PC-9 (cell line): Measurements from ENCODE around the gene ACBD4. TPM values are rescaled to one million over a fixed set of nuclear protein-coding genes. Genes with fewer than 3 reads are reported as not detected.

Experiments used
- BruUV-seq: library from RNA; stranded (reverse); fragments of 400-500 nt; replicated peaks from 2 replicates; lab custom pipeline; 2021; lab: Mats Ljungman, UMichigan
- CTCF ChIA-PET: fragments of 300-600 bp; sonication (Branson Sonifier 250); formaldehyde crosslinking; loops from one replicate; lab custom pipeline; 2022; ENCODE audit warnings: antibody characterized with exemption; lab: Charles Lee
- POLR2A ChIA-PET: fragments of 300-600 bp; sonication (Branson Sonifier 250); formaldehyde crosslinking; loops from one replicate; lab custom pipeline; 2022; ENCODE audit warnings: antibody characterized with exemption; ENCODE audit not compliant: unreplicated experiment; lab: Charles Lee
- DNase-seq, 2 experiments: peaks; one replicate each; pipeline versions ENCODE4 v3.0.0 to v3.0.0-alpha.2; 2015 to 2022; ENCODE audit warnings: mixed read lengths in 1 of 2
- H2AFZ ChIP-seq: fragments of 200-600 bp; sonication (generic); 2 replicates; pipeline ENCODE4 v1.8.1; 2017; ENCODE audit warnings: antibody characterized with exemption
- H3F3A ChIP-seq: fragments of 200-600 bp; sonication (generic); 2 replicates; pipeline ENCODE4 v1.8.1; 2017; ENCODE audit warnings: antibody characterized with exemption, mild to moderate bottlenecking, low read depth; ENCODE audit not compliant: insufficient read depth
- H3K27ac ChIP-seq: fragments of 200-600 bp; sonication (generic); 2 replicates; pipeline ENCODE4 v1.6.1; 2016; ENCODE audit warnings: mixed run types
- H3K27me3 ChIP-seq: fragments of 200-600 bp; sonication (generic); 2 replicates; pipeline ENCODE4 v1.6.1; 2016; ENCODE audit warnings: low read depth, mixed run types; ENCODE audit not compliant: insufficient read depth
- H3K36me3 ChIP-seq: fragments of 200-600 bp; sonication (generic); 2 replicates; pipeline ENCODE4 v1.6.1; 2016; ENCODE audit warnings: low read depth, mixed run types
- H3K4me1 ChIP-seq: fragments of 200-600 bp; sonication (generic); replicated peaks from 2 replicates; pipeline ENCODE4 v1.6.1; 2016; ENCODE audit warnings: mixed run types; ENCODE audit not compliant: insufficient read depth
- H3K4me2 ChIP-seq: fragments of 200-600 bp; sonication (generic); 2 replicates; pipeline ENCODE4 v1.6.1; 2017; ENCODE audit warnings: mixed run types
- H3K4me3 ChIP-seq: fragments of 200-600 bp; sonication (generic); 2 replicates; pipeline ENCODE4 v1.6.1; 2016; ENCODE audit warnings: mixed run types
- H3K79me2 ChIP-seq: fragments of 200-600 bp; sonication (generic); 2 replicates; pipeline ENCODE4 v1.6.1; 2017; ENCODE audit warnings: low read depth, mixed run types
- H3K9me2 ChIP-seq: fragments of 200-600 bp; sonication (generic); 2 replicates; pipeline ENCODE4 v1.8.1; 2017; ENCODE audit warnings: mild to moderate bottlenecking; ENCODE audit not compliant: insufficient read depth
- H3K9me3 ChIP-seq: fragments of 200-600 bp; sonication (generic); 2 replicates; pipeline ENCODE4 v1.8.1; 2016; ENCODE audit warnings: low read depth; ENCODE audit not compliant: insufficient read depth
- H4K20me1 ChIP-seq: fragments of 200-600 bp; sonication (generic); 2 replicates; pipeline ENCODE4 v1.8.1; 2017; ENCODE audit not compliant: insufficient read depth
- EZH2 ChIP-seq: fragments of 200-600 bp; sonication (generic); IDR thresholded peaks from 2 replicates; pipeline ENCODE4 v1.8.0; 2017; ENCODE audit warnings: antibody characterized with exemption, low read depth
- intact Hi-C: fragments of 100-400 bp; cut with micrococcal nuclease; formaldehyde crosslinking; loops from one replicate; pipeline ENCODE4 v1.10.0; 2022; ENCODE audit not compliant: unreplicated experiment
- total RNA-seq: library from RNA; stranded (reverse); gene quantifications from 2 replicates; pipeline ENCODE4 v1.2.3, GENCODE V29; 2021
- TF ChIP-seq, protein P1 (sequence below): fragments of 200-600 bp; sonication (generic); conservative IDR thresholded peaks from 2 replicates; pipeline ENCODE4 v1.6.1; 2017; ENCODE audit warnings: mixed run types, antibody characterized with exemption, mild to moderate bottlenecking, moderate library complexity

The ACBD4 gene
- total RNA-seq, 1 experiment from 2014 or later, result 14.6 TPM

DNA sequence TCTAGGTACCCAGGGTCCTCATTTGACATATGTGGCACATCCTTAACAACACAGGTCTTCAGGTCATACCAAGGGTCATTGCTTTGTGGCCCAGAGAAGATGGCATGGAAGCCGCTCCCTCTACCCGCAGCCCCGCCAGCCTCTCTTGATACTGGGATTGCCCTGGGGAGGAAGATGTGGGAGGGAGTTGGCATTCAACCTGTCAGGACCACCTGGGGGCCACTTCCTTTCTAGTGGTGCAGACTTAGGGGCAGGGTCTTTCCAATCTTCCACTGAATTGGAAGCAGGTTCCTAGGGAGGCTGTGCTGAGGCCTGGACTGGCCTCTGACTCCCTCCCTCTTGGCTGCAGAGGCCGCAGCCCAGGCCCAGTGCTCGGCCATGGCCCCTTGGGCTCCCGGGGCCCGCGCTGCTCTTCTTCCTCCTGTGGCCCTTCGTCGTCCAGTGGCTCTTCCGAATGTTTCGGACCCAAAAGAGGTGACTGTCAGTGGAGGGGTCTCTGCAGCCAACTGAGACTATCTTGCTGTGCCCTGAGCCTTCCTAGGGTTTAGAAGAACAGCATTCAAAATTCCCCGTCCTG, 7.7 kb downstream of the ACBD4 start:
- no peak for DNase-seq
- Histone ChIP-seq H3K9me3 (no peaks in the 10 kb centered on the region), H3K4me2 (no peak overlapping the region), H3K4me1 (peaks cover 11% of the 10 kb centered on the region), H3F3A (peaks cover 32% of the 10 kb centered on the region), H3K36me3 (no peaks in the 10 kb centered on the region), H3K27ac (no peak overlapping the region), H4K20me1 (no peaks in the 10 kb centered on the region), H3K79me2 (peaks cover 8% of the 10 kb centered on the region; the same call in 1 of the 2 replicates), H3K9me2 (no peaks in the 10 kb centered on the region), H2AFZ (no peak overlapping the region), H3K27me3 (no peaks in the 10 kb centered on the region), H3K4me3 (no peak overlapping the region)
- ChIA-PET POLR2A (no interaction called here), CTCF (interaction anchor here (1.0 kb wide), 1 partner anchor 8 kb away, joined by 3 read pairs; the partner anchor contains the start of gene ACBD4)
- intact Hi-C loops, result no loop called here
- TF ChIP-seq, protein P1, sequence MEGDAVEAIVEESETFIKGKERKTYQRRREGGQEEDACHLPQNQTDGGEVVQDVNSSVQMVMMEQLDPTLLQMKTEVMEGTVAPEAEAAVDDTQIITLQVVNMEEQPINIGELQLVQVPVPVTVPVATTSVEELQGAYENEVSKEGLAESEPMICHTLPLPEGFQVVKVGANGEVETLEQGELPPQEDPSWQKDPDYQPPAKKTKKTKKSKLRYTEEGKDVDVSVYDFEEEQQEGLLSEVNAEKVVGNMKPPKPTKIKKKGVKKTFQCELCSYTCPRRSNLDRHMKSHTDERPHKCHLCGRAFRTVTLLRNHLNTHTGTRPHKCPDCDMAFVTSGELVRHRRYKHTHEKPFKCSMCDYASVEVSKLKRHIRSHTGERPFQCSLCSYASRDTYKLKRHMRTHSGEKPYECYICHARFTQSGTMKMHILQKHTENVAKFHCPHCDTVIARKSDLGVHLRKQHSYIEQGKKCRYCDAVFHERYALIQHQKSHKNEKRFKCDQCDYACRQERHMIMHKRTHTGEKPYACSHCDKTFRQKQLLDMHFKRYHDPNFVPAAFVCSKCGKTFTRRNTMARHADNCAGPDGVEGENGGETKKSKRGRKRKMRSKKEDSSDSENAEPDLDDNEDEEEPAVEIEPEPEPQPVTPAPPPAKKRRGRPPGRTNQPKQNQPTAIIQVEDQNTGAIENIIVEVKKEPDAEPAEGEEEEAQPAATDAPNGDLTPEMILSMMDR, result no peak
- no peak for TF ChIP-seq EZH2
- BruUV-seq, result no TSS peak

DNA sequence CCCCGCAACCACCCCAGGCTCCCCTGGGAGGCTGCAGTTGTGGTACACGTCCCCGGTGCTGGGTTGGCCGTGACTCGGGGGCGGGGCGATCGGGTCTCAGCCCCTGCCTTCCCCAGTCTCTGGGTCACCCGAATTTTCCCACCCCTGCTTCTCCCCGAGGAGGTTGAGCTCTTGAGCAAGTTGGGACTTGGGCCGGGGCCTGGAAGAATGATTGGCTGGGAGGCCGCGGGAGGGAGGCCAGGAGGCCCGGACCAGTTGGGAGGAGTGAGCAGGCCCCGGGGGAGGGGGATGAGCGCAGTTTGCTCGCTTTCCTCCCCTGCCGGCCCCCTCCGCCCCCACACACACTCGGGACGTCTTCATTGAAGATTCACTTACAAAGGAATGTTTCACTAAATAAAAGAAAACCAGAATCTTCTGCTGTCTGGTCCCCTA, 8.3 kb downstream of the ACBD4 start:
- no peak overlapping the region for H3K4me2 ChIP-seq

DNA sequence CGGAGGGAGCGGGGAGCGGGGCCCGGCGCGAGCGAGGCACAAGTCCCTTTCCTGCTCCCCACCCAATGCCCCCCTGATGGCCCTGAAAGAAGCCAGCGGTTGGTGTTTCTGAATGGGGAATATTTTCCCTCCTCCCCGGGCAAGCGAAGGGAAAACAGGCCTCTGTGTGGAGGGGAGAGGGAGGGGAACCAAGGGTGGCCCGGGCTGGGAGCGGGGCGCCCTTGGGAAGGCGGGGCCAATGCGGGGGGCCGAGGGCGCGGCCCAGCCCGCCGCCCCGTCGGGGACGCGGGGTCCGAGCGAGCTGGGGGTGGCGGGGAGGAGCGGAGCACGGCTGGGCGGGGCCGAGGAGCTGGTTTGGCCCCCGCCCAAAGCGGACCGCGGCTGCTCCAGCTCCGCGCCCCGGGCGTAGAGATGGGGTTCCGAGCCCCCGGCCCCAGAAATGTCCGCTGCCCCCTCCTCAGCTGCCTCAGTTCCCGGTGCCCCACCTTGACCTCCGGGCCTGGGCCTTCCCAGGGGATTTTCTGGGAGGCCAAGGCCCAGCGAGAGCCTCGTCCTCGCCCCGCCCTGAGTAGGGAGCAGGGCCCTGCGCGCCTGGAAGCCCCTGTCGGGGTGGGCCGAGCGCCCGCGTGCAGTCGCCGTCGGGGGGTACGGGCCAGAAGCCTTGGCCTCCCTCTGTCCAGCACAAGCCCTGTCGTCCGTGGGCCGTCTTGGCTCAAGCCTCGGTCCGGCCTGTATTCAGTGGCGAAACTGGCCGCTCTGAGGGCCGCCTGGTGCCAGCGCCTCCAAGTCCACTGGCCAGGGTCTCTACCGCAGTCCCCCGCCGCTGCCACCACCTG, 8.9 kb downstream of the ACBD4 start:
- peaks cover 38% of the 10 kb centered on the region for H3F3A ChIP-seq
- no peak overlapping the region for H3K4me3 ChIP-seq
- H3K9me2 ChIP-seq, result no peaks in the 10 kb centered on the region
- ChIA-PET POLR2A (interaction anchor here (0.6 kb wide), 1 partner anchor 53 kb away, joined by 14 read pairs; no protein-coding TSS in a partner anchor), CTCF (interaction anchor here (0.6 to 1.0 kb wide), 2 partner anchors 9 kb away, joined by 3 to 5 read pairs; partner anchors contain the start of gene ACBD4)
- H2AFZ ChIP-seq, result no peak overlapping the region
- TF ChIP-seq EZH2, result no peak
- TF ChIP-seq, protein P1, result no peak
- no peak for DNase-seq
- no peak overlapping the region for H3K27ac ChIP-seq
- peaks cover 18% of the 10 kb centered on the region for H3K79me2 ChIP-seq
- no peak overlapping the region for H3K4me2 ChIP-seq
- H3K27me3 ChIP-seq, result no peaks in the 10 kb centered on the region
- H3K9me3 ChIP-seq, result no peaks in the 10 kb centered on the region
- no TSS peak for BruUV-seq
- intact Hi-C loops, result loop anchor here (5.0 kb wide), 2 partner anchors 228 to 283 kb away; no protein-coding TSS in a partner anchor
- H3K4me1 ChIP-seq, result peaks cover 11% of the 10 kb centered on the region
- H3K36me3 ChIP-seq, result no peaks in the 10 kb centered on the region
- H4K20me1 ChIP-seq, result no peaks in the 10 kb centered on the region

More for the DNA sequence above, 8.3 kb downstream of the ACBD4 start:
- no peak overlapping the region for H3K4me3 ChIP-seq
- no peaks in the 10 kb centered on the region for H3K36me3 ChIP-seq
- ChIA-PET CTCF (interaction anchor here (1.0 kb wide), 1 partner anchor 8 kb away, joined by 3 read pairs; the partner anchor contains the start of gene ACBD4), POLR2A (no interaction called here)
- H2AFZ ChIP-seq, result no peak overlapping the region
- H3K27me3 ChIP-seq, result no peaks in the 10 kb centered on the region
- peaks cover 11% of the 10 kb centered on the region for H3K4me1 ChIP-seq
- peaks cover 11% of the 10 kb centered on the region for H3K79me2 ChIP-seq
- no peak overlapping the region for H3K27ac ChIP-seq
- H4K20me1 ChIP-seq, result no peaks in the 10 kb centered on the region
- no peak for DNase-seq
- H3K9me2 ChIP-seq, result no peaks in the 10 kb centered on the region
- BruUV-seq, result no TSS peak
- intact Hi-C loops, result no loop called here
- TF ChIP-seq, protein P1, result no peak
- TF ChIP-seq EZH2, result no peak
- no peaks in the 10 kb centered on the region for H3K9me3 ChIP-seq
- H3F3A ChIP-seq, result peaks cover 35% of the 10 kb centered on the region
